NCI-H2227 (cell line): Measurements from ENCODE around the gene GRAMD1B.

Experiments used
- DNase-seq: peaks from one replicate; lab custom pipeline; 2025; ENCODE audit not compliant: unreplicated experiment; lab: John Stamatoyannopoulos, UW

The GRAMD1B gene

DNA sequence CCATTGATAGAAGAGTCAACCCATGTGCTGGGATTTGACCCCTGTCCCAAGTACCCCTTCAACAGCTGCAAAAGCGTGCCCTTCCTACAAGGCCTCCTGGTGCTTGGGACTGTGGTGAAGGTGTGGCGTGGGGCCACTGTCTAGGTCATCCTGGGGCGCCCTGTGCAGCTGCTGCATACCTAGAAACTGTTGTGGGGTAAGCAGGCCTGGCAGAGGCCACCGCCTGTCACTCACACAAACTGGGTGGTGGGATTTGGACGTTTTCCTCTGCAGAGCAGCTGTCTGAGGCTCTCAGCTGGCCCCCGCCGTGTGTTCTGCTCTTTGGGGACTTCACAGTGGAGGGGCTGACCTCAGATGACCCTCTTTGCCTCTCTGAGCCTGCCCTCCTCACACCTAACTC lies 154.7 kb downstream of the GRAMD1B start:
- DNase-seq, result no peak

DNA sequence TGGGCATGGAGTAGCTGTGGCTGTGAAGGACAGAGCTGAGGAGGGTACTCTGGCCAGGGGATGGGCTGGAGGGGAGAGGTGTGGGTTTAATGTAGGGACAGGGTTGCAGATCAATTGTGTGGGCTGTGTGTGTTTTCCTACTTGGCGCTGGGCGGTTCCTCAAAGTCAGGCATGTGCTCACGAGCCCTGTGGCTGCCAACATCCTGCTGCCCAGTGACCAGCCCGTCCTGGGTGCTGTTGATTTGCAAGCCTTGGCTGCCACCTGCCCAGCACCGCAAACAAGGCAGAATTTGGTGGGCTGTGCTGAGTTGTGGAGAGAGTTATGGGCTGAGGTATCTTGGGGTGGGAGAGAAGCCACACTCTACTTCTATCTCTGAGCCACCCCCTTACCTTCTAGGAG lies 155.1 kb downstream of the GRAMD1B start:
- no peak for DNase-seq

GRCh38 chr11:123585706-123586105 lies 155.6 kb downstream of the GRAMD1B start:
- no peak for DNase-seq

DNA sequence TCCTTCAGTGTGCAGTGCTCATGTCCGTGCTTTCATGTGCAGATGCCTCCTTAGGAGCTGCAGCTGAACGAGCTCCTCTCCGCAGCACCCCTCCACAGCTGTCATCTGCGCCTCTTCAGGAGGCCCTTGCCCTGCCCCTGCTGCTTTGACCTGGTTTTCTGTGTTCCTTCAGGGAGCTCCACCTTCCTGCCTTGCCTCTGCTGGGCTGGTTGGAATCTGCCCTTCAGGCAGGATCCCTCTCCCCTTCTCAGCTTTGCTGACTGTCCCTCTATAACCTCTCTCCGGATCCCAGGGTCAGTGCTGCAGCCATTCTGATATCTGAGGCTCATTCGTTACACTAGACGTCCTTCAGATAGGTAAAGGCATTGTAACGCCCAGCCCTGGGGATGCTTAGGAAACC lies 156.5 kb downstream of the GRAMD1B start:
- DNase-seq, result no peak

GRCh38 chr11:123587044-123587443 lies 157.0 kb downstream of the GRAMD1B start:
- no peak for DNase-seq

DNA sequence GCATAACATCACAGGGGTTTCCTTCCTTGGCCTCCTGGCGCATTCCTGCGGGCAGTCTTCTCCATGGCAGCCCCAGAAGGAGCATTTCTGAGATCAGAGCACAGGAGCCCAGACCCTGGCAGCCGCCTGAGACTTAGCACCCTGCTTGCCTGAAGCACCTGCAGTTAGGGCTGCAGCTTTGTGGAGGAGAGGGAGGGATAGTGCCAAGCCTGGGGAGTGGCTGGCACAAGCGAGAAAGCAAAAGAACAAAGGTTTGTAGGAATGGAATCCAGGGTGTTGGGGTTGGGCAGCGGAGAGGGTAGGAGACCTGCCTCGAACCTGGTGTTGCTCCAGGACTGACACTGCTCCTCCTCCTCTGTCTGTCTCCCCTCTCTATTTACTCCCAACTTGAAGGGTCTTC lies 157.5 kb downstream of the GRAMD1B start:
- DNase-seq, result no peak

DNA sequence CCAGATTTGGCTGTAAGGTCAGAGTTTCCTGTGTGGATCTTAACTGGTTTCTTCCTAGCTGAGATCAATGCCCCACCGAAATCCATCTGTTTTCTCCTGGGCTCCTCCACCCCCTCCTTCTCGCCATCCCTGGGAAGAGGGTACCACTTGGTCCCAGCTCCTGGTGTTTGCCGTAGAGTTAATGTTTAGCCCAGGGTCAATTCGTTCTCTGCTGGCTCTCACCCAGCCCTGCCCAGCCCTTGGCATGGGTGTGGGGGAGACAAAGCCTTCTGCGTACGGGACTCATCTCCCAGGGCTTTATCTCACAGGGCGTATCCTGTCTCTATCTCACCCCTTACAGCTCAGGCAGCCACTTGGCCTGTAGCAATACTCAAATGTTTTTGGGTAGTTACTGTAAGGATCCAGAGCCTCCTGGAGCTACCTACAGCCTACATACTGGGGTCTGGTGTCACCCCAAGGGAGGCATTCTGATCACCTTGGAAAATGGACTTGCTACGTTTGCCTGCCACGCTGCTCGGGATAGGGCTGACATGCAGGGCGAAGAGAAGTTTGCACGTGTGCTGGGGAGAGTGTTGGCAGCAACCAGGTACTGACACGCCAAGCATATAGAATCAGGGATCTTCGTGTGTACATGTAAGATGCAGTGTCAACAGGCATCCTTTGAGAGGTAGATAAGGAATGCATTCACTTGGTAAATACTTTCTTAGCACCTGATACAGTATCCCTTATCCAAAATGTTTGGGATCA lies 158.2 kb downstream of the GRAMD1B start:
- no peak for DNase-seq

DNA sequence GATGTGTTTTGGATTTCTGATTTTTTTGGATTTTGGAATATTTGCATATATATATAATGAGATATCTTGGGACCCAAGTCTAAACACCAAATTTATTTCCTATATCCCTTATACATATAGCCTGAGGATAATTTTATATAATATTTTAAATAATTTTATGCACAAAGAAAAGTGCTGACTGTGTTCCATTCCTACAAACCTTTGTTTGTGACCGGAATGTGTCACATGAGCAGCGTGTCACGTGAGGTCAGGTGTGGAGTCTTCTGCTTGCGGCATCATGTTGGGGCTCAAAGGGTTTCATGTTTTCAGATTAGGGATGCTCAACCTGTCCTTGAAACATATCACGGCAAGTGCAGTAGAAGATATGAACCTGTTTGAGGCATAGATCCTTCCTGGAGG lies 158.8 kb downstream of the GRAMD1B start:
- DNase-seq, result no peak

DNA sequence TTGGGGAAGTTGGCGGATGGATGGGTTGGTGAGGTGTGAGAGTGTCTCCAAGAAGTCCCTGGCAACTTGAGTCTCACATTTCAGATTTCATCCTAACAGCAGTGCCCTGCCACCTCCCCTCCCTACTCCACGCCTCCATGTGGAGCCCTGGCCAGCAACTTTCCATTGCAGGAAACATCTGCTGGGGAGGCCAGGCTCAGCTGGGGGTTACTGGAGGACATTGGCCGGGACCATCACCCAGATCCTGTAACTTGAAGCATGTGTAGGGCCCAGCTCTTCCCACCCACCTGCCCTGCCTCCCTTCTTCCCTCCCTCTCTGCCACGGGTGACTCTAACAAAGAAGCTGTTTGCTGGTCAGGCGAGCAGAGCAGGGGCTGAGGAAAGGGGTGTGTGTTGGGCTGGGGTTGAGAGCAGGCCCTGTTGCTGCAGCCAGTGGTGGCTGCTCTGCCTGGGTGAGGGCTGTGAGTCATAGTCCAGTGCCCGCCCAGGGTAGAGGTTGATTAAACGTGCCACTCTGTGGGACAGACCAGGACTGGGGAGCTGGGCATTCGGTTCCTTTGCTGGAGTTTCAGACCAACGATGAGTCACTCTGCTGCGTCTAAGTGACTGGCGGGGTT lies 160.3 kb downstream of the GRAMD1B start:
- no peak for DNase-seq

DNA sequence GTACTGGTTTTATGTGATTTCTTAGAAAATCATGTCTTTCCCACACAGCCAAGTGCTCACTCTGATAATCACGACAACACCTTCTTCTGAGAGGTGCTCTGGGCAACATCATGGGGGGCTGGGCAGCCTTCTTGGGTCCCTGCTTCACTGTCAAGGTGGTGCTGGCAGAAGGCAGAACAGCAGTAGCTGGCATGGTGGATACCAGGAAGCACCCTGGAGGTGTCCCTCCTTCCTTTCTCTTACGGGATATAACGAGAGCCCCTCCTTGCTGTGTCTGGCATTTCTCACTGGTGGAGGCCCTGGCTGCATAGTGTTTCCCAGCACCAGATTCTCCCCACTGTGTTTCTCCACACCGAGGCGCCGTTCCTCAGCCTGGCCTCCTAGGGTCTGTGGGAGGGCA lies 163.5 kb downstream of the GRAMD1B start:
- no peak for DNase-seq

DNA sequence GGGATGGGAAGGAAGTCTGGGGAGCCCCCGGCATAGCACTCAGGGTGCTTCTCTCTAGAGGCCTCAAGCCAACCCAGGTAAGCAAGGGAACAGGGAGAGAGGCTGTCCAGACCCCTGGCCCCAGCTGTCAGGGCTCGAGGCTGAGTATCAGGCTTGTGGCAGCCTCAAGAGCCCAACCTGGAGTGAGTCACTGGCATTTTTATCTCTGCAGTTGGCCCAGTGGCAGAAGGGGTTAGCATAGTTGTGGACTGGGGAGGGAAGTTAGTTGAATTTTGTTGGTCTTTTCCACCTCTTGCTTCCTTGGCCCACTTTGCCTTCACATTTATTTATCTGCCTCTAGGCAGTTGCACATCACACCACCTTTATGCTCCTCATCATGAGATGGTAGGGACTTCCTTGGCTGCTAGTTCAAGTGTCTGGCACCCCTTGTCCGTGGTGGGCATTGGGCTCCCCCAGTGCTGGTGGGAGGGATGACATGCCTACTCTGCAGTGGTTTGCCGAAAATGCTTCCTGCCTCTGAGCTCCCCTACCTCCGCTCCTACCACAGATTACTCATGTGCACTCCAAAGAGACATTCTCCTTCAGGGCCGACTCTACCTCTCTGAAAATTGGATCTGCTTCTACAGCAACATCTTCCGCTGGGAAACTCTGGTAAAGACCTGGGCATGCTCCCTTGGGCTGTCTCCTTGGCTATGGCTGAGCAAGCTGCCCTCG lies 164.3 kb downstream of the GRAMD1B start:
- DNase-seq, result no peak

DNA sequence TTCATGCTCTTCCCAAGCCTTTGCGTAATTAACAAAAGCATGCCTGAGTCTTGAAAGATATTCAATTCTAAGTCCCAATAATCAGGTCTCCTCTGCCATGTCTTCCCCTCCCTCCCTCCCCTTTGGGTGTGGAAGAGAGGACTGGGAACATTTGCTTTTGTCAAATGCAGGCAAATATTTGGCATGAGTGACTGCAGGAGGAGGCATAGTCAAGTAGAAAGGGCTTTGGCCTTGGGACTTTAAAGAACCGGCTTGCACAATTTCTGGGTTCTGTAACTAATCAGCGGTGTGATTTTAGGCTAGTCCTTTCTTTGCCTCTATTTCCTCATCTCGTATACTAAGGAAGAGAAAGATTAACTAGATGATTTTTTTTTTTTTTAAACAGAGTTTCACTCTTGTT lies 164.9 kb downstream of the GRAMD1B start:
- DNase-seq, result no peak

GRCh38 chr11:123597859-123598258 lies 167.8 kb downstream of the GRAMD1B start:
- DNase-seq, result no peak

DNA sequence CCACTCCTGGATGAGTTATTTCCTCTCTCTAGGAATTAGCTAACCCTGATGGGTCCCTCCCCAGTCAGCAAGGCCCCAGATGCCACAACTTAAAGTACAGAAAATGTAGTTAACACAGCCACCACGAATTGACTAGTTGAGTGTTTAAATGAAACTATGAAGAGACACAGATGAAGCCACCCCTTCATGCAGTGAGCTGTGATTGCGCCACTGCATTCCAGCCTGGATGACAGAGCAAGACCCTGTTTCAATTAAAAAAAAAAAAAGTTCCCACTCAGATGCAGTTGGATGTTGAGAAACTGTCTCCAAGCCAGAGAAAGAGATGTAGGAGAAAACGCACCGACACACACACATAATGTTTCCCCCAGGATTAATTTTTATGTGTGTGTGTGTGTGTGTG lies 171.1 kb downstream of the GRAMD1B start:
- DNase-seq, result no peak

- no peak for DNase-seq
These were observed 171.7 kb downstream of the GRAMD1B start for GRCh38 chr11:123601743-123602142.

DNA sequence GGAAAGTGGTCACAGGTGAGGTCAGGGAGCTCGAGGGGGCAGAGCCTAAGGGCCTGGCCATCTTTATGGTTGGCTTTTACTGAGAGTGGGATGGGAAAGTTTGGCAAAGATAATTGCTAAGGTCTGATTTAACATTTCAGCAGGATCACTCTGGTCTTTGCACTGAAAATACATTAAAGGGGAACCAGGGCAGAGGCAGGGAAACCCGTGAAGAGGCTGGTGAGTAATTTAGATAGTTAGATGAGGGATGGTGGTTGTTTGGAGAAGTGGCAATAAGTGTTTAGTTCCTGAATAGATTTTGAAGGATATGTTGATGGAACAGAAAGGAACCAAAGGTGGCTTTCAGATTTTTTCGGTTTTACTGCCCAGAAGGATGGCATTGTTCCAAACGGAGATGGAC lies 173.6 kb downstream of the GRAMD1B start:
- DNase-seq, result no peak

- no peak for DNase-seq
These were observed 177.7 kb downstream of the GRAMD1B start for GRCh38 chr11:123607781-123608180.

GRCh38 chr11:123608371-123608770 lies 178.3 kb downstream of the GRAMD1B start:
- DNase-seq, result no peak

DNA sequence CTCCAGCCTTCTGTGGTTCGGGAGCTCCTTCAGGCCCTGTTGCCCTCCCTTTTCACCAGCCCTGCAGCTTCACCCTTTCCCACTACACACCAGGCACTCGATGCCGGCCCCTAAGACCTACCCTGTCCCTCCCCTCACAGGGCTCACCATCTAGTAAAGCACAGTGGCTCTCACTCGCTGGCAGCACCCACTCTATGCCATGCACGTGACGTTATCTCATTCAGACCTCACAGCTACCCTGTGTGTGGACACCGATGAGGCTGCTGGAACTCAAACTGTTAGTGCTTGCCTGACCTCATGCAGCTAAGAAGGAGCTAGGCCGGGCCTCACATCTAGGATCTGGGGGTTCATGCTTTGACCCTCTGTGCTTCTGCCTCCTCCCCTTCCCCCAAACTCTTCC lies 178.9 kb downstream of the GRAMD1B start:
- no peak for DNase-seq

GRCh38 chr11:123611698-123612097 lies 181.6 kb downstream of the GRAMD1B start:
- no peak for DNase-seq

DNA sequence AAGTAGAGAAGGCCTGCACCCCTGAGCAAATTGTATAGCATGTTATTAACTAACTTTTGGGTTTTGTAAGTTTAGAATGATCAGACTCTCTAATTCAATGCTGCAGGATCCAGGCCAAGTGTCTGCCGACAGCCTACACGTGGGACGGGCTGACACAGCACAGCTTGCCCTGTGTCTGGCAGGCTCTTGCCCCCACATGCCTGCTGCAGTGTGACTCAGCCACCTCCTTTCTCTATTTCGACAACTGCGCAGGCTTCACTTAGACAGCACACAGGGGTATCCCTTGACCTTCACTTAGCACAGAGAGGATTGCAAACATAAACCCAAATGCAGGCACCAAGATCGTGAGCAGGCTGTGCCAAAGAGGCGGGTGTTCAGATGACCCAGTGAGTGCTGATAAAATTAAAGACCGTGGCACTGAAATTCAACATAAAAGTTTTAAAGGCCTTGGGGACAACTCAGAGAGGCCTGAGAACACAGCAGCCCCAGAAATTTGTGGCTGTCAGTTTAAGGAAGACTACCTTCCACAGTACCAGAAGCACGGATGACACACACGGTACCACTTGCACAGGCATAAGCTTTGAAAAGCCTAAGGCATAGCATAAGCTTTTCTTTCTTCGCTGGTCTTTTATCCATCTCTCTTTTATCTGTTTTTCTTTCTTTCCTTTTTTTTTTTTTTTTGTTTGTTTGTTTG lies 186.6 kb downstream of the GRAMD1B start:
- no peak for DNase-seq

DNA sequence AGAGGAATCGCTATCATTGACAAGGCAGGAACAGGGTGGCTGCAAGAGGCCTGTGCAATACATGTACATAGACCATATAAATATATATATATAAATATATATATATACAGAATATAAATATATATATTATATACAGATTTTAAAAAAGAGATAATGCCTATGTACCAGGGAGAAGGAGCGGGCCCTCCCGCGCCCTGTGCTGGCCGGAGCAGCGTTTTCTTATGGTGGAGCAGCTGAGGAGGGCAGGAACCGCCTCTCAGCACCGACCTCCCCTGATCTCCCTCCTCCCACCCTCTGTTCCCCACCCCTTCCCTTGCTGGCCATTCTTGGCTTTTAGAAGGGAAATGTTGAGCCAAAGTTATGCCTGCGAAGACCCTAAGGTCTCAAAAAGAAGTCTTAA lies 192.5 kb downstream of the GRAMD1B start:
- no peak for DNase-seq
